HG02840 (cell line): Measurements from ENCODE around the gene PPP1R2B.

Experiments
- ATAC-seq: cut with Tn5 transposase; IDR thresholded peaks from one replicate; pipeline ENCODE4 v1.9.1; 2021; ENCODE audit warnings: mild to moderate bottlenecking, moderate library complexity, moderate number of reproducible peaks; ENCODE audit not compliant: unreplicated experiment, low FRiP score

Gene PPP1R2B

DNA sequence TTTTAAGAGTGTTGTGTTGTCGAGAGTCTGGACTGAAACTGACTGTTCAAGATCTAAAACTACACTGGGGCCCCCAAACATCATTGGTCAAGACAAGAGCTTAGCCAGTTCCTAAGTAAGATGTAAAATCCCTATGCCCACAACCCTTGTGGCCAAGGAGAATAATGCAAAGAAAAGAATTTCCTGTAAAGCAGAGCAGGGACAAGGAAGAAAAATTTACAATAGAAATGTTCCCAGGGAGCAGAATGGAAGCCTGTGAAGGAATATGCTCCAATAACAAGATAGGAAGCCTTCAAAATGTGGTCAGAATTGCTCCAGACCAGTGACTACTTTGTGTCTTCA lies 20.4 kb downstream of the PPP1R2B start:
- no peak for ATAC-seq

GRCh38 chr5:156871212-156871611 lies 21.1 kb downstream of the PPP1R2B start:
- ATAC-seq = no peak

- peak; percentile 84 for ATAC-seq
Observed at GRCh38 chr5:156879665-156880285, 29.7 kb downstream of the PPP1R2B start.

- no peak for ATAC-seq
Observed at GRCh38 chr5:156883316-156883875, 33.3 kb downstream of the PPP1R2B start.

DNA sequence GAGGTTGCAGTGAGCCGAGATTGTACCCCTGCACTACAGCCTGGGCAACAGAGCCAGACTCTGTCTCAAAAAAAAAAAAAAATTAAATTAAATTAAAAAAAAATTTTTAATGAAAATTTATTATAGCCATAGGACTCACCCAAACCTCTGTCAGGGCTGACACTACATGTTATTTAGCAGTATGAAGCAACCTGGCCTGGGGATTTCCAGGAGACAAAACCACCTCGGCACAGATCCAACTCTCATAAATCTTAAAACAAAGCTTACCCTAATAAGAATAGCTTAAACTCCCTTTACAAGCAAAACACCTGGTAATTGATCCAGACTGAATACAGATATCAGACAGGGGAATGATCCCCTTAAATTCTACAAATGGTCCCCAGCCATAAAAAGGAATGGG lies 38.4 kb downstream of the PPP1R2B start:
- ATAC-seq = no peak

DNA sequence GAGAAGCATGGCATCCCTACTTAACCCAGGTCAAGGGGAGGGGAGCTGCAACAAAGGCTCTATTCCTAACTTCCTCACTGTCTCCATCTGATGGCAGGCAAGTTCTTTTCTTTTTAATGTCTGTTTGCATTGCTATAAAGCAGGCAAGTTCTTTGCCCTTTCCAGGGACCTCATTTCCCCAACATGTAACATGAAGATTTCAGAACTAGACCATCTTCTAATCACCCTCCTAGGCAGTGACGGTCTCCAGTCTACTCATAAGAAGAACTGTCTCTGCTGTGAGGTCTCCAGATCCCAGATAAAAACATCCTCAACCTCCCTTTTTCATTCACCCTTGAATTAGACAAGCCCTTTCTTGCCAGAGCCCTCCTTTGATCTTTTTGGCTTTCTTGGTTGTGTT lies 42.1 kb downstream of the PPP1R2B start:
- ATAC-seq = no peak

DNA sequence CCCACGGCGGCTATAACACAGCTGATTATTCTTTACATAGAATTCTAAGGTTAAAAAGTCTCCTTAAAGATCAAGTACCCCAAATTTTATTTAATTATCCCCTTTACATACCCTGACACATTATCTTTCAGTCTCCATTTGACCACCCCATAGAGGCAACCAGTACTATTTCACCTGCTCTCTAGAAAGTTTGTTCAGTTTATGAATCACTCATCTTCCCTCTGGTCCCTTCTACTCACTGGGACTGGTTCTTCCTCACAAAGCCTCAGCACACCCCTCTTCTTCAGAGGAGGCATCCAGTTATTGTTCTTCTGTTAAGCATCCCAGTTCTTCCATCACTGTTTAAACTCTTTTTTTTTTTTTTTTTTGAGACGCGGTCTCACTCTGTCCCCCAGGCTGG lies 42.8 kb downstream of the PPP1R2B start:
- no peak for ATAC-seq

DNA sequence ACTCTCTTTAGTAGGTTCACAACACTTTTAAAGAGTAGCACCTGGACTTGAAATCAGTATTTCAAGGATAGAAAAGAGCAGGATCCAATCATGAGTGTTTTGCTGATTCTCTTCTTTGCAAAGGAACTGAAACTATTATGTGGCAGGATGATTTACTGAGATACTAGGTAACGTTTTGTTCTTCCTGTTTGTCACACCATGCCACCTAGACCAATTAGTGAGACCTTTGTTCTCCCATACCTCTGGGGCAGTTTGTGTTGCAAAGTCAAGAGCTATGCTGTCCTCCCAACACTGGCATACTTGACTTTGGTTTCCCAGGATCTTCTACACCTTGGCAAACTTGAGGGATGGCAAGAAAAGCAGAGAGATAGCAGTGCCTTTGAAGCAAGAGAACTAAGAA lies 43.4 kb downstream of the PPP1R2B start:
- ATAC-seq = no peak

DNA sequence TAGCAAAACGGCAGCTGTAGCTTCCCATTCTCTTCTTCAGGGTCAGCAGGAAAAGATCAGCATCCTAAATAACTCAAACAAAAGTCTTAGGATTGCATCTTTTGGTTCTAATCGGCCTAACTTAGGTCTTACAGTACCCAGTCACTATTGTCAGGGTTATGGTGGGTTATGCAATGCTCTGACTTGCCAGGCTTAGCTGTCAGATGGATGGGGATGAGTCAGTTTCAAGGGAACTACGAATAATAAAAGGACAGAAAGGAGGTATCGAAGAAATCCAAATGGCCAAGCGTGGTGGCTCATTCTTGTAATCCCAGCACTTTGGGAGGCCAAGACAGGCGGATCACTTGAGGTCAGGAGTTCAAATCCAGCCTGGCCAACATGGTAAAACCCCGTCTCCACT lies 46.5 kb downstream of the PPP1R2B start:
- no peak for ATAC-seq
